GM12878 (cell line): ENCODE data around the gene TTLL1. TPM values are rescaled to one million over a fixed set of nuclear protein-coding genes. Genes with fewer than 3 reads are reported as not detected.

Source experiments
- ATAC-seq: fragments of 200-7000 bp; cut with Tn5 transposase; 3 replicates; pipeline ENCODE4 v1.9.1; 2020; ENCODE audit warnings: mild to moderate bottlenecking, moderate library complexity
- BruUV-seq: library from RNA; stranded (reverse); fragments of 400-500 nt; replicated peaks from 2 replicates; lab custom pipeline; 2021; lab: Mats Ljungman, UMichigan
- CTCF ChIA-PET: fragments of 300-600 bp; sonication (Branson Sonifier 250); formaldehyde crosslinking; extraction: SDS; loops from one replicate; lab custom pipeline; 2021; ENCODE audit warnings: inconsistent platforms; lab: Yijun Ruan, JAX
- POLR2A ChIA-PET: fragments of 350-600 bp; formaldehyde crosslinking; extraction: SDS; loops from one replicate; lab custom pipeline; 2021; ENCODE audit warnings: inconsistent platforms; lab: Charles Lee
- RAD21 ChIA-PET: fragments of 300-600 bp; sonication (Branson Sonifier 250); formaldehyde crosslinking; loops from one replicate; lab custom pipeline; 2023; ENCODE audit warnings: antibody characterized with exemption; ENCODE audit not compliant: unreplicated experiment; lab: Charles Lee
- SMC1A ChIA-PET: fragments of 300-600 bp; sonication (Branson Sonifier 250); formaldehyde crosslinking; loops from one replicate; lab custom pipeline; 2023; ENCODE audit not compliant: unreplicated experiment, uncharacterized antibody; lab: Charles Lee
- DNase-seq: peaks from one replicate; pipeline ENCODE4 v3.0.0-alpha.2; 2011; ENCODE audit warnings: low read depth, low spot score
- FAIRE-seq: peaks from 3 replicates; lab custom pipeline; 2011; peaks lifted over from hg19 to GRCh38; lab: Jason Lieb, UNC
- H2AFZ ChIP-seq: 2 replicates; pipeline ENCODE4 v1.6.0; 2011; ENCODE audit warnings: low read depth, low read length, control low read depth; ENCODE audit not compliant: control insufficient read depth
- H3K27ac ChIP-seq: 2 replicates; pipeline ENCODE4 v1.5.1; 2011; ENCODE audit warnings: control low read depth; ENCODE audit not compliant: control insufficient read depth, insufficient read depth
- H3K27me3 ChIP-seq, 2 experiments: replicated peaks in 1 of 2; 2 replicates each; pipeline versions ENCODE4 v1.6.0 to v1.6.1; 2011; ENCODE audit warnings: low read length in 1 of 2; ENCODE audit not compliant: control insufficient read depth in 2 of 2, insufficient read depth in 2 of 2
- H3K36me3 ChIP-seq, 2 experiments: 2 replicates each; pipeline ENCODE4 v1.5.1; 2011; ENCODE audit warnings: low read length in 1 of 2; ENCODE audit not compliant: control insufficient read depth in 2 of 2, insufficient read depth in 2 of 2
- H3K4me1 ChIP-seq: 2 replicates; pipeline ENCODE4 v1.6.1; 2011; ENCODE audit warnings: mild to moderate bottlenecking, low read length, moderate library complexity, mixed read lengths; ENCODE audit not compliant: control insufficient read depth, insufficient read depth
- H3K4me2 ChIP-seq: 2 replicates; pipeline ENCODE4 v1.6.0; 2011; ENCODE audit warnings: control low read depth; ENCODE audit not compliant: control insufficient read depth, insufficient read depth
- H3K4me3 ChIP-seq: fragments of 200-600 bp; sonication (generic); 2 replicates; pipeline ENCODE4 v1.5.1; 2016
- H3K79me2 ChIP-seq: 2 replicates; pipeline ENCODE4 v1.6.0; 2011; ENCODE audit warnings: low read length; ENCODE audit not compliant: control insufficient read depth, insufficient read depth
- H3K9ac ChIP-seq: 2 replicates; pipeline ENCODE4 v1.8.0; 2011; ENCODE audit warnings: low read length, control low read depth, mixed read lengths; ENCODE audit not compliant: control insufficient read depth, insufficient read depth
- H3K9me3 ChIP-seq: replicated peaks from 3 replicates; pipeline ENCODE4 v1.5.1; 2011; ENCODE audit warnings: mild to moderate bottlenecking, low read length; ENCODE audit not compliant: control insufficient read depth, insufficient read depth
- H4K20me1 ChIP-seq: 2 replicates; pipeline ENCODE4 v1.6.0; 2011; ENCODE audit not compliant: control insufficient read depth, insufficient read depth
- ASH2L ChIP-seq: fragments of 300-600, 200-600 bp; sonication (generic); IDR thresholded peaks from 2 replicates; pipeline ENCODE4 v1.6.1; 2017; ENCODE audit warnings: low read depth, mild to moderate bottlenecking, borderline replicate concordance
- BMI1 ChIP-seq: fragments of 450-650 bp; IDR thresholded peaks from 2 replicates; pipeline ENCODE4 v1.6.1; 2016; ENCODE audit warnings: mild to moderate bottlenecking, moderate library complexity, borderline replicate concordance
- ELK1 ChIP-seq: IDR thresholded peaks from 2 replicates; pipeline ENCODE4 v1.6.1; 2012; ENCODE audit warnings: low read depth, low read length, improper control_type of control experiment
- ESRRA ChIP-seq: IDR thresholded peaks from 2 replicates; pipeline ENCODE4 v1.6.1; 2012; ENCODE audit warnings: mild to moderate bottlenecking, low read length, improper control_type of control experiment
- LARP7 ChIP-seq: fragments of 450-650 bp; IDR thresholded peaks from 2 replicates; pipeline ENCODE4 v1.6.1; 2017; ENCODE audit warnings: mild to moderate bottlenecking
- NFYB ChIP-seq: IDR thresholded peaks from 2 replicates; pipeline ENCODE4 v1.6.1; 2011; ENCODE audit warnings: low read depth, mild to moderate bottlenecking, low read length, improper control_type of control experiment, moderate library complexity; ENCODE audit not compliant: insufficient read depth
- SMAD1 ChIP-seq: fragments of 450-650 bp; IDR thresholded peaks from 2 replicates; pipeline ENCODE4 v1.6.1; 2018; ENCODE audit warnings: mild to moderate bottlenecking, low read depth; ENCODE audit not compliant: partially characterized antibody
- SREBF1 ChIP-seq: IDR thresholded peaks from 2 replicates; pipeline ENCODE4 v1.6.1; 2012; ENCODE audit warnings: mild to moderate bottlenecking, low read length
- TARDBP ChIP-seq: IDR thresholded peaks from 2 replicates; pipeline ENCODE4 v1.6.1; 2016; ENCODE audit warnings: borderline replicate concordance
- ZBTB33 ChIP-seq: fragments of 450-650 bp; IDR thresholded peaks from 2 replicates; pipeline ENCODE4 v1.6.1; 2017; ENCODE audit warnings: mild to moderate bottlenecking
- ZNF207 ChIP-seq: fragments of 450-650 bp; IDR thresholded peaks from 2 replicates; pipeline ENCODE4 v1.6.1; 2014; ENCODE audit warnings: antibody characterized with exemption, mild to moderate bottlenecking, borderline replicate concordance
- ZNF687 ChIP-seq: fragments of 450-650 bp; IDR thresholded peaks from 2 replicates; pipeline ENCODE4 v1.6.1; 2017; ENCODE audit warnings: mild to moderate bottlenecking, moderate library complexity
- WGBS: methylation state at CpG from one replicate; pipeline ENCODE4 v1.1.6; 2016; ENCODE audit warnings: low lambda C conversion rate; ENCODE audit not compliant: insufficient replicate concordance, insufficient coverage; ENCODE audit errors: missing lambda C conversion rate; 5-methylcytosine and 5-hydroxymethylcytosine counted together
- in situ Hi-C: fragments of 300-500 bp; cut with MboI; formaldehyde crosslinking; loops from 9 replicates; pipeline ENCODE4 v1.14.3; 2018; ENCODE audit warnings: mixed read lengths
- intact Hi-C: fragments of 100-400 bp; cut with micrococcal nuclease; formaldehyde crosslinking; loops from one replicate; pipeline ENCODE4 v1.14.2; 2022; ENCODE audit not compliant: unreplicated experiment
- polyA plus RNA-seq, 11 experiments: library from polyadenylated mRNA; depleted of rRNA in 4 of 11; unstranded in 6 of 11; stranded (reverse) in 5 of 11; fragments of >200 nt; fragmentation: Nextera tagmentation in 4 of 11; fragmentation: Illumina TruSeq in 1 of 11; extraction: Ambion mirVana in 4 of 11; extraction: Trizol in 1 of 11; gene quantifications; 1 replicate in 1 of 11; 2 replicates in 10 of 11; pipeline versions ENCODE4 v1.2.1 to v1.2.3, GENCODE V29; 2011 to 2016; ENCODE audit warnings: inconsistent platforms in 2 of 11, missing spikeins in 2 of 11, low read depth in 1 of 11
- total RNA-seq, 4 experiments: library from RNA; depleted of rRNA in 3 of 4; stranded (reverse); fragments of >200 nt in 3 of 4; fragmentation: Illumina TruSeq in 1 of 4; extraction: Trizol in 1 of 4; gene quantifications; 2 replicates each; pipeline versions ENCODE4 v1.2.1 to v1.2.3, GENCODE V29; 2013 to 2021
- TF ChIP-seq, protein P1 (sequence below): fragments of 450-650 bp; conservative IDR thresholded peaks from 2 replicates; pipeline ENCODE4 v1.6.1; 2017; ENCODE audit warnings: mild to moderate bottlenecking, moderate library complexity

TTLL1 gene
- total and polyA plus RNA-seq, 10 of the 15 experiments (the other 5 are each of a cell fraction or from before 2014, with no cell fraction given): 0.39 to 4.8 (median 3.2) TPM

GRCh38 chr22:43001271-43002201 is 87.7 kb downstream of the TTLL1 start:
- ChIA-PET POLR2A (interaction anchor here (1.1 to 6.1 kb wide), 6 partner anchors 10 to 107 kb away, joined by 3 to 63 read pairs (median 4); partner anchors contain the start of gene PACSIN2), RAD21 (interaction anchor here (1.3 to 2.9 kb wide), 6 partner anchors 11 to 112 kb away, joined by 3 to 17 read pairs (median 6); no protein-coding TSS in a partner anchor), SMC1A (interaction anchor here (0.6 to 5.5 kb wide), 14 partner anchors 8 to 107 kb away, joined by 3 to 62 read pairs (median 3); partner anchors contain the start of gene PACSIN2), CTCF (interaction anchor here (1.0 to 2.4 kb wide), 7 partner anchors 8 to 145 kb away, joined by 3 to 11 read pairs (median 4); partner anchors contain the start of gene PACSIN2)
- no peaks in the 10 kb centered on the region for H4K20me1 ChIP-seq
- intact Hi-C loops: no loop called here
- FAIRE-seq (peak; percentile 70), ATAC-seq (peak; percentile 67), DNase-seq (no peak)
- H3K36me3 ChIP-seq: 0 out of 4 replicates have a peak, but pooled peaks cover 0 to 3% of the 10 kb centered on the region in 2 experiments
- WGBS: 0% methylated on average over 3 of the region's 3 CpGs
- H3K27me3 ChIP-seq: no peaks in the 10 kb centered on the region
- peak overlapping the region; percentile 53 for H3K4me2 ChIP-seq
- no TSS peak for BruUV-seq
- H3K79me2 ChIP-seq: peaks cover 96% of the 10 kb centered on the region
- no peaks in the 10 kb centered on the region for H3K9me3 ChIP-seq
- H3K9ac ChIP-seq: peak overlapping the region; percentile 42
- no peak overlapping the region for H2AFZ ChIP-seq
- H3K27ac ChIP-seq: peak overlapping the region; percentile 77
- in situ Hi-C loops: no loop called here
- peak overlapping the region; percentile 22 for H3K4me3 ChIP-seq
- peaks cover 73% of the 10 kb centered on the region for H3K4me1 ChIP-seq
- TF ChIP-seq NFYB (no peak), ZNF687 (no peak), ELK1 (no peak), LARP7 (no peak), SMAD1 (no peak), ESRRA (no peak), ZBTB33 (no peak), TARDBP (no peak), BMI1 (peak; percentile 81), SREBF1 (no peak), ASH2L (no peak), ZNF207 (no peak)
- TF ChIP-seq, protein P1, sequence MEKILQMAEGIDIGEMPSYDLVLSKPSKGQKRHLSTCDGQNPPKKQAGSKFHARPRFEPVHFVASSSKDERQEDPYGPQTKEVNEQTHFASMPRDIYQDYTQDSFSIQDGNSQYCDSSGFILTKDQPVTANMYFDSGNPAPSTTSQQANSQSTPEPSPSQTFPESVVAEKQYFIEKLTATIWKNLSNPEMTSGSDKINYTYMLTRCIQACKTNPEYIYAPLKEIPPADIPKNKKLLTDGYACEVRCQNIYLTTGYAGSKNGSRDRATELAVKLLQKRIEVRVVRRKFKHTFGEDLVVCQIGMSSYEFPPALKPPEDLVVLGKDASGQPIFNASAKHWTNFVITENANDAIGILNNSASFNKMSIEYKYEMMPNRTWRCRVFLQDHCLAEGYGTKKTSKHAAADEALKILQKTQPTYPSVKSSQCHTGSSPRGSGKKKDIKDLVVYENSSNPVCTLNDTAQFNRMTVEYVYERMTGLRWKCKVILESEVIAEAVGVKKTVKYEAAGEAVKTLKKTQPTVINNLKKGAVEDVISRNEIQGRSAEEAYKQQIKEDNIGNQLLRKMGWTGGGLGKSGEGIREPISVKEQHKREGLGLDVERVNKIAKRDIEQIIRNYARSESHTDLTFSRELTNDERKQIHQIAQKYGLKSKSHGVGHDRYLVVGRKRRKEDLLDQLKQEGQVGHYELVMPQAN: no peak
